ENCODE data around the gene AKR7A2.

AKR7A2 gene

DNA sequence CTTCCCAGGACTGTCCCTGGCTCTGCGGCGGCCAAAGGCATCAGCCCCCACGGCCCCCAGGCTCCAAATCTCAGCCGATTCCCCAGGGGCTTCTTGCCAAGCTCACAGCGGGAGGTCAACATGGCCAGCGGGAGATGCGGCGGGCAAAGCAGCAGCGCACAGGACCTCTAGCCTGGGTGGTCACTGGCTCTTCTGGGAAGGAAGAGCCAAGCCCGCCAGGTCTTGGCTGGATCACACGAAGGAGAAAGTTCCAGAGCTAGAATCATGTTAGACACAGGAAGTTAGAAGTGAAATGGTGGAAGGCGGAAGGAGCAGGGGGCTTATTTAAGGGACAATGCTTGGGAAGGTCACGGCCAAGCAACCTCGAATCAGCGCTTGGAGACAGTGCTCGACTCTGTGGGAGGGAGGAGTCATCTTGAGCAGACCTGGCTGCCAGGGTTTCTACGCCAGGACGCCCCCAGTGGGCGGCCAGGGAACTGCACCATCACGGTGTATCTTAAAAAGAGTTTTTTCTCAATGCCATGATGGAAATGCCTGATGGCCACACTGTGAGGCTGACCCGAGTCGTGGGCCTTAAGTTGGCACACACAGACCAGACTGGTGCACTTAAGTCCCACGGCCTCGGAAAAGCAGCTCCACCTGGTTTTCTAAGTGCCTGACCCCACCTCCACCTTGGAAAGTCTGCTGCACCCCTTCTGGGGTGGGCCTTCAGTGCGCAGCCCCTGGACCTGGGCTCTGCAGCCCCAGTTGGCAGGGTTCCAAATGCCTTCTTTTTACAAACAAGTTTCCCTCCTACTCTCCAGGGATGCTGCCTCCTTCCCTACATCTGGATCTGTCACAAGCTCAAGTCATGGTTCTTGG, 29.5 kb upstream of the AKR7A2 start:
- peak; percentile 64 for DNase-seq (ENCODE audit: low spot score)
- Histone ChIP-seq H3K23ac (ENCODE audit: low read depth, low read length, poor library complexity) (no peak overlapping the region), H3K4me1 (ENCODE audit: control insufficient read depth in 2 of 2, insufficient read depth in 1 of 2, low read depth in 1 of 2, low read length in 2 of 2) (peaks cover 2 to 12% of the 10 kb centered on the region in 2 donors), H3K79me1 (ENCODE audit: low read depth, low read length) (peaks cover 2% of the 10 kb centered on the region), H3K27me3 (ENCODE audit: control insufficient read depth in 3 of 3, insufficient read depth in 3 of 3, low read depth in 1 of 3, low read length in 3 of 3) (no peaks in the 10 kb centered on the region), H2AK5ac (ENCODE audit: low read depth, low read length) (no peak overlapping the region), H2AFZ (ENCODE audit: low read length) (no peak overlapping the region), H3K9me3 (replicated peaks in 1 of 2; ENCODE audit: control insufficient read depth in 2 of 2, insufficient read depth in 1 of 2, low read depth in 1 of 2, low read length in 2 of 2) (no peaks in the 10 kb centered on the region), H3K36me3 (replicated peaks in 1 of 2; ENCODE audit: control insufficient read depth in 2 of 2, insufficient read depth in 2 of 2, low read length in 2 of 2) (peaks cover 30 to 68% of the 10 kb centered on the region in 2 donors), H2BK5ac (ENCODE audit: low read length) (no peak overlapping the region), H3K14ac (ENCODE audit: low read length) (no peak overlapping the region), H3K18ac (ENCODE audit: low read length) (peak overlapping the region; percentile 29), H2BK120ac (ENCODE audit: low read depth, low read length) (no peak overlapping the region), H3K27ac (replicated peaks; ENCODE audit: low read length) (no peak overlapping the region), H4K91ac (ENCODE audit: low read depth, low read length, poor library complexity) (no peak overlapping the region), H3K4ac (ENCODE audit: low read length) (no peak overlapping the region), H3K4me3 (ENCODE audit: low read length in 2 of 2) (peak overlapping the region in 1 of 2 donors; percentile 8), H2BK12ac (ENCODE audit: low read length) (no peak overlapping the region), H3K4me2 (ENCODE audit: insufficient read depth, low read length, poor library complexity, severe bottlenecking) (no peak overlapping the region), H4K8ac (ENCODE audit: low read depth, low read length) (no peak overlapping the region), H2BK15ac (ENCODE audit: low read length) (no peak overlapping the region), H3K9ac (ENCODE audit: low read depth, low read length, poor library complexity) (no peak overlapping the region)
- WGBS, 2 donors (ENCODE audit: extremely low coverage in 2 of 2, insufficient read length in 2 of 2, insufficient replicate concordance in 1 of 2): no CpG with 5 or more reads among the region's 25 CpGs

DNA sequence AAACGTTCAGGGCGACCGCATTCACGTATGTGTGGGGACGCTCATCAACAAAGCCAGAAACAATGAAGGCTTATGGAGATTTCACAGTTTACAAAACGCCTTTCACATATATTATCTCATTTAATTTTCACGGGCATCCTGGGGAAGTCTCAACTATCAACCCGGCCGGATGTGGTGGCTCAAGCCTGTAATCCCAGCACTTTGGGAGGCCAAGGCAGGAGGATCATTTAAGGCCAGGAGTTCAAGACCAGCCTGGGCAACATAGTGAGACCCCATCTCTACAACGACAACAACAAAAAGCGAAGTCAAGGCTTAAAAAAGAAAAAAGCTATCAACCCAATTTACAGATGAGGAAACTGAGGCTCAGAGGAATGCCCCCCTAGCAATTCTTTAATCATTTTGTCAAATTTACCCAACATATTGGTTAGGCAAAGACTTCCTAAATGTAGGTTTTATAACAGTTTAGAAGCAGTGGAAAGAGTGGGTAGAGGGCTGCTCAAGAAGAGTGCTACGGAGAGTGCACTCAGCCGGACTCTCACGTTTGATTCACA, 28.5 kb upstream of the AKR7A2 start:
- Histone ChIP-seq H2AK5ac (ENCODE audit: low read depth, low read length) (no peak overlapping the region), H3K4ac (ENCODE audit: low read length) (no peak overlapping the region)
- no peak for DNase-seq (ENCODE audit: low spot score)

DNA sequence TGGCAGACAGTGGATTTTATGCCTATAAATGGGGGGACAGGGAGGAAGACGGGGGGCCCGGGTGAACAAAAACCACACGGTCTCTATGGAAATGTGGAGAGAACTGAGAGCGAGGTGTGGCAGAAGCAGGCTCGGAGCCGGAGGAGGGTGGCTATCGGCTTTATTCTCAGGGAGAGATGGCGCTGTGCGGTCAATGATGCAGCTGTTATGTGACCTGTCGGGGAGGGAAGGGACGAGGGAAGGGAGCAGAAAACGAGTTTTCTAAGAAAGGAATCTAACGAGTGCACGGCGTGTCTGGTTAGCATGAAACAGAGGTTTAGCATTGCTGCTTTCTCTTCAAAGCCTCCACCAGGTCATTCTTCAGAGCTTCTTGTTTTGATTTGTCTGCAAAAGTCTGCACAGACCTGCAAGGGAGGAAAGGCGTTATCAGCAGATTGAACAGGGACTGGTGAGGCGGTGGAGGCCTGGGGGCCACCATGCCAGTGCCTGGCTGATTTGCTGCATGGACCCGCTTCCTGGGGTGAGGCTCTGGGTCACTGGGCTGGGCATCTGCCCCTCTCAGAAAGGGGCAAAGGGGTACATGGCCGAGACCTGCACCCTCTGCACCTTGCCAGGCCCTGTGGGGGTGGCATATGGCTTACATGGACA, 27.4 kb upstream of the AKR7A2 start:
- H2BK12ac ChIP-seq (ENCODE audit: low read length): no peak overlapping the region
- H2BK5ac ChIP-seq (ENCODE audit: low read length): no peak overlapping the region
- no peak overlapping the region for H3K18ac ChIP-seq (ENCODE audit: low read length)
- no peak overlapping the region for H4K8ac ChIP-seq (ENCODE audit: low read depth, low read length)
- H3K79me1 ChIP-seq (ENCODE audit: low read depth, low read length): no peaks in the 10 kb centered on the region
- peak overlapping the region; percentile 11 for H3K27ac ChIP-seq (replicated peaks; ENCODE audit: low read length)
- no peak overlapping the region for H2BK120ac ChIP-seq (ENCODE audit: low read depth, low read length)
- H3K9me3 ChIP-seq (replicated peaks in 1 of 2; ENCODE audit: control insufficient read depth in 2 of 2, insufficient read depth in 1 of 2, low read depth in 1 of 2, low read length in 2 of 2): no peaks in the 10 kb centered on the region
- no peak overlapping the region for H3K4me2 ChIP-seq (ENCODE audit: insufficient read depth, low read length, poor library complexity, severe bottlenecking)
- no peak overlapping the region for H3K23ac ChIP-seq (ENCODE audit: low read depth, low read length, poor library complexity)
- no peak overlapping the region for H2AFZ ChIP-seq (ENCODE audit: low read length)
- H2BK15ac ChIP-seq (ENCODE audit: low read length): no peak overlapping the region
- H3K27me3 ChIP-seq (ENCODE audit: control insufficient read depth in 3 of 3, insufficient read depth in 3 of 3, low read depth in 1 of 3, low read length in 3 of 3): no peaks in the 10 kb centered on the region
- H3K4ac ChIP-seq (ENCODE audit: low read length): no peak overlapping the region
- H3K14ac ChIP-seq (ENCODE audit: low read length): no peak overlapping the region
- no peak overlapping the region for H3K4me3 ChIP-seq (ENCODE audit: low read length in 2 of 2)
- no peak overlapping the region for H2AK5ac ChIP-seq (ENCODE audit: low read depth, low read length)
- no peak overlapping the region for H4K91ac ChIP-seq (ENCODE audit: low read depth, low read length, poor library complexity)
- no peak overlapping the region for H3K9ac ChIP-seq (ENCODE audit: low read depth, low read length, poor library complexity)
- H3K4me1 ChIP-seq (ENCODE audit: control insufficient read depth in 2 of 2, insufficient read depth in 1 of 2, low read depth in 1 of 2, low read length in 2 of 2): peaks cover 2 to 12% of the 10 kb centered on the region in 2 donors
- no peak for DNase-seq (ENCODE audit: low spot score)
- no CpG with 5 or more reads among the region's 19 CpGs for WGBS, 2 donors (ENCODE audit: extremely low coverage in 2 of 2, insufficient read length in 2 of 2, insufficient replicate concordance in 1 of 2)
- peaks cover 20 to 54% of the 10 kb centered on the region in 2 donors for H3K36me3 ChIP-seq (replicated peaks in 1 of 2; ENCODE audit: control insufficient read depth in 2 of 2, insufficient read depth in 2 of 2, low read length in 2 of 2)

More for the DNA sequence above, 28.5 kb upstream of the AKR7A2 start:
- no peak overlapping the region for H4K91ac ChIP-seq (ENCODE audit: low read depth, low read length, poor library complexity)
- no peak overlapping the region for H2AFZ ChIP-seq (ENCODE audit: low read length)
- peaks cover 2 to 12% of the 10 kb centered on the region in 2 donors for H3K4me1 ChIP-seq (ENCODE audit: control insufficient read depth in 2 of 2, insufficient read depth in 1 of 2, low read depth in 1 of 2, low read length in 2 of 2)
- H2BK12ac ChIP-seq (ENCODE audit: low read length): no peak overlapping the region
- H3K4me3 ChIP-seq (ENCODE audit: low read length in 2 of 2): no peak overlapping the region
- H3K18ac ChIP-seq (ENCODE audit: low read length): no peak overlapping the region
- no CpG with 5 or more reads among the region's 14 CpGs for WGBS, 2 donors (ENCODE audit: extremely low coverage in 2 of 2, insufficient read length in 2 of 2, insufficient replicate concordance in 1 of 2)
- no peak overlapping the region for H3K23ac ChIP-seq (ENCODE audit: low read depth, low read length, poor library complexity)
- no peak overlapping the region for H2BK120ac ChIP-seq (ENCODE audit: low read depth, low read length)
- no peak overlapping the region for H2BK15ac ChIP-seq (ENCODE audit: low read length)
- H4K8ac ChIP-seq (ENCODE audit: low read depth, low read length): no peak overlapping the region
- H3K27me3 ChIP-seq (ENCODE audit: control insufficient read depth in 3 of 3, insufficient read depth in 3 of 3, low read depth in 1 of 3, low read length in 3 of 3): no peaks in the 10 kb centered on the region
- no peak overlapping the region for H3K27ac ChIP-seq (replicated peaks; ENCODE audit: low read length)
- H3K9ac ChIP-seq (ENCODE audit: low read depth, low read length, poor library complexity): no peak overlapping the region
- no peak overlapping the region for H3K14ac ChIP-seq (ENCODE audit: low read length)
- no peak overlapping the region for H3K4me2 ChIP-seq (ENCODE audit: insufficient read depth, low read length, poor library complexity, severe bottlenecking)
- H3K9me3 ChIP-seq (replicated peaks in 1 of 2; ENCODE audit: control insufficient read depth in 2 of 2, insufficient read depth in 1 of 2, low read depth in 1 of 2, low read length in 2 of 2): no peaks in the 10 kb centered on the region
- H3K79me1 ChIP-seq (ENCODE audit: low read depth, low read length): peaks cover under 1% of the 10 kb centered on the region
- no peak overlapping the region for H2BK5ac ChIP-seq (ENCODE audit: low read length)
- peaks cover 29 to 65% of the 10 kb centered on the region in 2 donors for H3K36me3 ChIP-seq (replicated peaks in 1 of 2; ENCODE audit: control insufficient read depth in 2 of 2, insufficient read depth in 2 of 2, low read length in 2 of 2)

DNA sequence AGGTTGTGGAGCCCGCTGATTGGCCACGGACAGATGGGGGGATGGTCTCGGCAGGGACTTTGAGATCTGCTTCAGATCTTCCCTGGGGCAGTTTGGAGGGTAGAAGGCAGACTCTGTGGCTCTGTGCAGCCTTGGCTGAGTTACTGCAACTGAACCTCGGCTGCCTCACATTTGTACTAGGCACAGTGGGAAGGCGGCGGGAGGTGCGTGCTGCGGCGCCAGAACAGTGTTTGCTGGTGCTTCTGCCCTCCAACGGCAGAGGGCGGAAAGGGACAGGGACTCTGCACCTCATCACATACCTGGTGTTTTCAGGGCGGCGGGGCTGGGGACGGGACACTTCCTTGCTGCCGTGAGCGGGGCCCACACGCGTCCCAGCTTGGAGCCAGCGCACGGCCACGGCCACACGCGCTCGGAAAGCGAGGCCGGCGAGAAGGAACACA, 26.4 kb upstream of the AKR7A2 start:
- peak; percentile 42 for DNase-seq (ENCODE audit: low spot score)
- no CpG with 5 or more reads among the region's 27 CpGs for WGBS, 2 donors (ENCODE audit: extremely low coverage in 2 of 2, insufficient read length in 2 of 2, insufficient replicate concordance in 1 of 2)
- no peak overlapping the region for H3K4me3 ChIP-seq (ENCODE audit: low read length in 2 of 2)

More for the DNA sequence above, 26.4 kb upstream of the AKR7A2 start:
- peak overlapping the region; percentile 52 for H3K23ac ChIP-seq (ENCODE audit: low read depth, low read length, poor library complexity)
- H2BK12ac ChIP-seq (ENCODE audit: low read length): no peak overlapping the region
- no peak overlapping the region for H2BK15ac ChIP-seq (ENCODE audit: low read length)
- peaks cover 0 to 1% of the 10 kb centered on the region in 2 donors for H3K9me3 ChIP-seq (replicated peaks in 1 of 2; ENCODE audit: control insufficient read depth in 2 of 2, insufficient read depth in 1 of 2, low read depth in 1 of 2, low read length in 2 of 2)
- H4K8ac ChIP-seq (ENCODE audit: low read depth, low read length): no peak overlapping the region
- H2BK5ac ChIP-seq (ENCODE audit: low read length): no peak overlapping the region
- H3K4me2 ChIP-seq (ENCODE audit: insufficient read depth, low read length, poor library complexity, severe bottlenecking): peak overlapping the region; percentile 26
- H2BK120ac ChIP-seq (ENCODE audit: low read depth, low read length): no peak overlapping the region
- peak overlapping the region; percentile 61 for H3K18ac ChIP-seq (ENCODE audit: low read length)
- H3K36me3 ChIP-seq (replicated peaks in 1 of 2; ENCODE audit: control insufficient read depth in 2 of 2, insufficient read depth in 2 of 2, low read length in 2 of 2): peaks cover 14 to 44% of the 10 kb centered on the region in 2 donors
- H3K14ac ChIP-seq (ENCODE audit: low read length): no peak overlapping the region
- no peak overlapping the region for H3K27ac ChIP-seq (replicated peaks; ENCODE audit: low read length)
- no peak overlapping the region for H2AK5ac ChIP-seq (ENCODE audit: low read depth, low read length)
- no peaks in the 10 kb centered on the region for H3K79me1 ChIP-seq (ENCODE audit: low read depth, low read length)
- no peaks in the 10 kb centered on the region for H3K27me3 ChIP-seq (ENCODE audit: control insufficient read depth in 3 of 3, insufficient read depth in 3 of 3, low read depth in 1 of 3, low read length in 3 of 3)
- peaks cover 2 to 12% of the 10 kb centered on the region in 2 donors for H3K4me1 ChIP-seq (ENCODE audit: control insufficient read depth in 2 of 2, insufficient read depth in 1 of 2, low read depth in 1 of 2, low read length in 2 of 2)
- no peak overlapping the region for H3K4ac ChIP-seq (ENCODE audit: low read length)
- H4K91ac ChIP-seq (ENCODE audit: low read depth, low read length, poor library complexity): no peak overlapping the region
- peak overlapping the region; percentile 83 for H3K9ac ChIP-seq (ENCODE audit: low read depth, low read length, poor library complexity)
- H2AFZ ChIP-seq (ENCODE audit: low read length): no peak overlapping the region
